H9 (cell line): ENCODE results near the gene TMEM200A. TPM values are rescaled to one million over a fixed set of nuclear protein-coding genes. Genes with fewer than 3 reads are reported as not detected.

Experiments
- DNase-seq: peaks from one replicate; pipeline ENCODE4 v3.0.0-alpha.2; 2017
- H2AFZ ChIP-seq: one replicate; pipeline ENCODE4 v1.6.1; 2013; ENCODE audit warnings: mild to moderate bottlenecking, low read length, control low read depth, moderate library complexity
- H2AK5ac ChIP-seq: 2 replicates; pipeline ENCODE4 v1.6.1; 2013; ENCODE audit warnings: low read length, control low read depth, mixed read lengths; ENCODE audit not compliant: insufficient read length
- H2BK120ac ChIP-seq: one replicate; pipeline ENCODE4 v1.6.1; 2013; ENCODE audit warnings: low read depth, mild to moderate bottlenecking, low read length, control low read depth, inconsistent platforms; ENCODE audit not compliant: poor library complexity, severe bottlenecking
- H2BK12ac ChIP-seq: 2 replicates; pipeline ENCODE4 v1.6.1; 2013; ENCODE audit warnings: low read length, control low read depth, mixed read lengths, low read depth; ENCODE audit not compliant: insufficient read length
- H2BK15ac ChIP-seq: 2 replicates; pipeline ENCODE4 v1.6.1; 2013; ENCODE audit warnings: low read depth, low read length, control low read depth
- H2BK20ac ChIP-seq: one replicate; pipeline ENCODE4 v1.6.1; 2013; ENCODE audit warnings: low read depth, mild to moderate bottlenecking, low read length, control low read depth, inconsistent platforms; ENCODE audit not compliant: poor library complexity, severe bottlenecking
- H2BK5ac ChIP-seq: 2 replicates; pipeline ENCODE4 v1.6.1; 2013; ENCODE audit warnings: low read length, control low read depth, mixed read lengths; ENCODE audit not compliant: insufficient read length
- H3K14ac ChIP-seq: 2 replicates; pipeline ENCODE4 v1.6.1; 2013; ENCODE audit warnings: low read length, control low read depth; ENCODE audit not compliant: insufficient read depth
- H3K18ac ChIP-seq: 2 replicates; pipeline ENCODE4 v1.6.1; 2013; ENCODE audit warnings: low read depth, mild to moderate bottlenecking, mixed read lengths, low read length, control low read depth; ENCODE audit not compliant: insufficient read length
- H3K23ac ChIP-seq: 2 replicates; pipeline ENCODE4 v1.6.1; 2013; ENCODE audit warnings: low read length, control low read depth, mixed read lengths, low read depth; ENCODE audit not compliant: insufficient read length
- H3K23me2 ChIP-seq: 2 replicates; pipeline ENCODE4 v1.6.1; 2013; ENCODE audit warnings: low read depth, mild to moderate bottlenecking, mixed read lengths, low read length, control low read depth; ENCODE audit not compliant: insufficient read length, poor library complexity, severe bottlenecking
- H3K27ac ChIP-seq: 2 replicates; pipeline ENCODE4 v1.5.1; 2013; ENCODE audit warnings: low read length, control low read depth, mixed read lengths, low read depth; ENCODE audit not compliant: insufficient read length
- H3K27me3 ChIP-seq: 2 replicates; pipeline ENCODE4 v1.6.1; 2013; ENCODE audit warnings: low read length, control low read depth, inconsistent platforms; ENCODE audit not compliant: insufficient read depth
- H3K4ac ChIP-seq: 2 replicates; pipeline ENCODE4 v1.6.1; 2013; ENCODE audit warnings: low read depth, mild to moderate bottlenecking, control low read depth, inconsistent platforms, low read length, moderate library complexity
- H3K4me1 ChIP-seq: 2 replicates; pipeline ENCODE4 v1.6.1; 2013; ENCODE audit warnings: low read length, control low read depth, inconsistent platforms; ENCODE audit not compliant: insufficient read depth
- H3K4me2 ChIP-seq: 2 replicates; pipeline ENCODE4 v1.6.1; 2013; ENCODE audit warnings: low read length, control low read depth, mixed read lengths; ENCODE audit not compliant: insufficient read length, insufficient read depth
- H3K56ac ChIP-seq: 2 replicates; pipeline ENCODE4 v1.6.1; 2013; ENCODE audit warnings: low read depth, mild to moderate bottlenecking, mixed read lengths, low read length, control low read depth; ENCODE audit not compliant: insufficient read length
- H3K79me1 ChIP-seq: 2 replicates; pipeline ENCODE4 v1.6.1; 2013; ENCODE audit warnings: low read depth, mild to moderate bottlenecking, moderate library complexity, low read length, control low read depth, inconsistent platforms; ENCODE audit not compliant: insufficient read depth, poor library complexity, severe bottlenecking
- H3K79me2 ChIP-seq: 2 replicates; pipeline ENCODE4 v1.6.1; 2013; ENCODE audit warnings: low read length, control low read depth, inconsistent platforms; ENCODE audit not compliant: insufficient read depth
- H3K9ac ChIP-seq: 2 replicates; pipeline ENCODE4 v1.6.1; 2013; ENCODE audit warnings: low read length, control low read depth, mixed read lengths; ENCODE audit not compliant: insufficient read length; ENCODE audit errors: extremely low read depth
- H3K9me3 ChIP-seq: one replicate; pipeline ENCODE4 v1.6.1; 2013; ENCODE audit warnings: low read depth, low read length, inconsistent platforms; ENCODE audit not compliant: control insufficient read depth
- H3T11ph ChIP-seq: one replicate; pipeline ENCODE4 v1.6.1; 2013; ENCODE audit warnings: mild to moderate bottlenecking, low read length, control low read depth, inconsistent platforms
- H4K20me1 ChIP-seq: one replicate; pipeline ENCODE4 v1.6.1; 2013; ENCODE audit not compliant: control insufficient read depth, insufficient read length, insufficient read depth
- H4K5ac ChIP-seq: 2 replicates; pipeline ENCODE4 v1.6.1; 2013; ENCODE audit warnings: low read depth, mild to moderate bottlenecking, mixed read lengths, low read length, control low read depth; ENCODE audit not compliant: insufficient read length
- H4K8ac ChIP-seq: replicated peaks from 2 replicates; pipeline ENCODE4 v1.6.1; 2013; ENCODE audit warnings: low read length, control low read depth, mixed read lengths, low read depth; ENCODE audit not compliant: insufficient read length
- H4K91ac ChIP-seq: 2 replicates; pipeline ENCODE4 v1.6.1; 2013; ENCODE audit warnings: low read depth, mild to moderate bottlenecking, moderate library complexity, mixed read lengths, low read length, control low read depth; ENCODE audit not compliant: insufficient read length
- H3K27ac Mint-ChIP-seq, 3 experiments: 2 replicates in 2 of 3; 3 replicates in 1 of 3; pipeline ENCODE4 v1.8.0; 2020 to 2021; ENCODE audit warnings: mixed read lengths in 3 of 3, mild to moderate bottlenecking in 1 of 3, moderate library complexity in 1 of 3
- H3K27me3 Mint-ChIP-seq: 2 replicates; pipeline ENCODE4 v1.8.0; 2021; ENCODE audit warnings: low read depth, mild to moderate bottlenecking, moderate library complexity, mixed read lengths
- H3K36me3 Mint-ChIP-seq, 3 experiments: 2 replicates in 2 of 3; 3 replicates in 1 of 3; pipeline ENCODE4 v1.8.0; 2020 to 2021; ENCODE audit warnings: low read depth in 3 of 3, mixed read lengths in 3 of 3; ENCODE audit not compliant: insufficient read depth in 1 of 3
- H3K4me1 Mint-ChIP-seq, 2 experiments: 2 replicates each; pipeline ENCODE4 v1.8.0; 2020; ENCODE audit warnings: mixed read lengths in 2 of 2
- H3K4me3 Mint-ChIP-seq, 2 experiments: 2 replicates in 1 of 2; 3 replicates in 1 of 2; pipeline ENCODE4 v1.8.0; 2020 to 2021; ENCODE audit warnings: mild to moderate bottlenecking in 2 of 2, mixed read lengths in 2 of 2, moderate library complexity in 1 of 2
- H3K9me3 Mint-ChIP-seq, 2 experiments: 2 replicates in 1 of 2; 3 replicates in 1 of 2; pipeline ENCODE4 v1.8.0; 2020; ENCODE audit warnings: mild to moderate bottlenecking in 2 of 2, mixed read lengths in 2 of 2, moderate library complexity in 1 of 2
- CTCF ChIP-seq: fragments of 200-600 bp; sonication (generic); conservative IDR thresholded peaks from 3 replicates; pipeline ENCODE4 v1.8.0; 2021; ENCODE audit warnings: antibody characterized with exemption, mild to moderate bottlenecking
- whole genome bisulfite sequencing: extraction: QIAGEN DNeasy Blood & Tissue Kit; methylation state at CpG from one replicate; pipeline ENCODE4 v1.1.7; 2013; ENCODE audit warnings: missing lambda C conversion rate, low lambda C conversion rate, mixed read lengths; ENCODE audit not compliant: insufficient read length; ENCODE audit errors: extremely low coverage; 5-methylcytosine and 5-hydroxymethylcytosine counted together
- total RNA-seq: library from RNA; stranded (reverse); gene quantifications from 2 replicates; pipeline ENCODE4 v1.2.1, GENCODE V29; 2021

TMEM200A gene
- total RNA-seq, 1 experiment from 2014 or later = 6.1 TPM

- Histone ChIP-seq H3K79me1 (no peaks in the 10 kb centered on the region), H3T11ph (no peak overlapping the region), H2BK15ac (no peak overlapping the region), H2BK12ac (no peak overlapping the region), H3K27ac (no peak overlapping the region), H2BK5ac (no peak overlapping the region), H3K56ac (no peak overlapping the region), H4K91ac (no peak overlapping the region), H3K9ac (no peak overlapping the region), H2BK120ac (no peak overlapping the region), H3K14ac (no peak overlapping the region), H3K9me3 (no peaks in the 10 kb centered on the region), H3K4me2 (no peak overlapping the region), H2BK20ac (no peak overlapping the region), H4K20me1 (no peaks in the 10 kb centered on the region), H3K18ac (no peak overlapping the region), H4K5ac (no peak overlapping the region), H2AFZ (no peak overlapping the region), H3K79me2 (no peaks in the 10 kb centered on the region), H3K23me2 (no peaks in the 10 kb centered on the region), H3K27me3 (no peaks in the 10 kb centered on the region), H3K23ac (no peak overlapping the region), H4K8ac (no peak overlapping the region), H3K4me1 (no peaks in the 10 kb centered on the region), H2AK5ac (no peak overlapping the region), H3K4ac (no peak overlapping the region)
- DNase-seq = no peak
- no peak overlapping the region for H3K4me3 Mint-ChIP-seq
- H3K27ac Mint-ChIP-seq = no peak overlapping the region
- H3K27me3 Mint-ChIP-seq = peaks cover 2% of the 10 kb centered on the region; the same call in 1 of the 2 replicates
- no peaks in the 10 kb centered on the region for H3K9me3 Mint-ChIP-seq
- H3K4me1 Mint-ChIP-seq = no peaks in the 10 kb centered on the region
- H3K36me3 Mint-ChIP-seq = no peaks in the 10 kb centered on the region
- no CpG with 5 or more reads among the region's 5 CpGs for WGBS
- no peak for TF ChIP-seq CTCF
These were observed 93.5 kb downstream of the TMEM200A start for GRCh38 chr6:130459316-130459715.
